Inferior parietal cortex (tissue), 1 donor: ENCODE results near the gene DPF1.
"Not testable (repeated sequence)": the region's sequence is repeated elsewhere in the genome, so short reads cannot be mapped to it uniquely, and the experiment has no call there.

ENCODE experiments used
- DNase-seq: peaks from one replicate; pipeline ENCODE4 v3.0.0-alpha.2; 2016; ENCODE audit errors: extremely low spot score

DPF1 gene

DNA sequence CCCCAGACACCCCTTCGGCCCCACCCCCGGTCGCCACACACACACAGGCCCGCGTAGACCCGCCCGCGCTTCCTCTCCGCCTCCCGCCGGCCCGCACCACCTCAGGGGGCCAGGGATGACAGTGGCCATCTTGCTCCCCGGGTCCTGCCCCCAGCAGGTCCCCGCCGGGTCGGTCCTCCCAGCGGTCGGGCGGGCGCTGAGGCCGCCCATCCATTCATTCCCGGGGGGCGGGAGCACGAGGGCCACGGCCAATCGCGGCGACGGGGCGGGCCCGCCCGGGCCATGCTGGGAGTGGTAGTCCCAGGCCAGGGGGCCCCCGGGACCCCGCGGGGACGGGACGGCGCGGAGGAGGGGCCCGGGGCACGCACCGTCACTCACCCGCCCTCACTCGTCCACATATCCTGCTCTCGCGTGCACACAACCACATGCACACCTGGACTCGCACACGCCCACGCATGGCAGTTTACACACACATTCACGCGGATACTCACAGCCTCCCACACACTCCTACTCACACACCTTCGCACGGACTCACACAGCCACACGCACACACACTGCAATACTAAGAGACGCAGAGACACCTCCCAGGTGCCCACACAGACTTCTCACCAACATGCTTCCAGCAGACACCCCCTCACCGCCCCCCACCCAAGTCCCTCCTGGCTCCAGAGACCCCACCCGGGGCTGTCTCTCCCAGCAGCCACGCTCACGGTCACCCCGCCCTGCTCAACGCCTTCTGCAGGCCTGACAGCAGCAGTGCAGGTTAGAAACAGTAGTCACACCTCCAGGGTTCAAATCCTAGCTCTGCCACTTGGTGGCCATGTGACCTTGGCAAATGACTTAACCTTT lies at the start of gene DPF1:
Gene DPF1 (minus strand): TSS at position 209 of the 849 bp plus-strand sequence. CDS start 80 bp downstream, at position 129.
- peak; percentile 65 for DNase-seq

DNA sequence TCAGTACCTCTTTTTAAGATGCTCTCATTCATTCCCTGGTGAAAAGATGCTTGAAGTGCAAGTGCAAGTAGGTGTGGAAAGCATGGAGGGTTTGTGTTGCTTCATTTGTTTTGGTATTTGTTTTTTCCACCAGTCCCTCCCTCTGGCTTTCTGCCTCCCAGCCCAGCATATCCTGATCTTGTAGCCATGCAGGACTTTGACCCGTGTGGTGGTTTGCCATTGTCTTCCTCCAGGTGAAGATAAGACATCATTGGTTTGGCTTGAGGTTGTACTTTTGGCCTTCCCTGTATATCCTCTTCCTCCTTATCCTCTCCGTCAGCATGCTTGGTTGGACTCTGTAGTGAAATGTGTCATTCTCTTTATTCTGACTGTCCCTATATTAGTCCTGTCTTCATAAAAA lies 49.5 kb upstream of the DPF1 start:
- DNase-seq = no peak

DNA sequence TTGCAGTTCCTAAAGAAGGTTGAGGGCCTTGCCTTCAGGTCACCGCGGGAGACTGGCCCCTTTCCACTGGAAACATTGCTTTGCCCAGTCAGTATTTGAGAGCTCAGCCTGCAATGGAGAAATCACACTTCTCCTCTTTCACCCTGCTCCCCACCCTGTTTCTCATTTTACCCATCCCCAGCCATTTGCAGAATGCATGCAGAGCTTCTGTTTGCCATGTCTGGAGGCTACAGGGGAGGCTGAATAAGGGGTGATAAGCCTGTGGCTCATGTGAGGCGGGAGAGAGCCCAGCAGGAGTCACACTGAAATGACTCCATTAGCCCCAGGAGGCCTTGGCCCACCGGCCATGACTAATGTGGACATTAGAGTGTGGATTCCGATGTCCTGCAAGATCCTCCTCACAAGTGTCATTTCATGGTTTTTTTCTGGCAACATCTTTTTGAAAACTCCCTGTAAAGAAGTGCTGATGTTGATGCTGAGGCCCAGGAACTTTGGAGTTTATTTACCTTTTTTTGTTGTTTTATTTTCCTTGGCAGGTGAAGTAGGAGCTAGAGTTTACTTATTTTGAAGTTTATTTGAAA lies 46.7 kb upstream of the DPF1 start:
- DNase-seq = no peak

DNA sequence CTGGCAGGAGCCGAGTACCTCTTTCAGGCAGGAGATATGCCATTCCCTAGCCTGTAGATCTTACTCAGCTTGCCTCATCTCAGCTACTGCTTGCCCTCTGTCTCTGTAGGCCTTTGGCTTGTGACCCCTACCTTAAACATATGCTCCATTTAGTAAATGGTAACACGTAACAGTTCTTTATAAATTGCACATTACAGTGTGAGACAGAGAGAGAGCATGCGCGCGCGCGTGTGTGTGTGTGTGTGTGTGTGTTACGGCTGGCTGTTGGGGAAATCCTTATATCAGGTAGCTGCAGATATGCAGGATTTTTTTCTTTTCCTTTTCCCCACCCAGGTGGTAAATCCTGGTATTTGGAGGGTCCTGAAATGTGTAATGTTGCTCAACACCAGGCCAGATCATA lies 44.5 kb upstream of the DPF1 start:
- DNase-seq = no peak

- no peak for DNase-seq
Observed at GRCh38 chr19:38267761-38268483, 43.9 kb upstream of the DPF1 start.

- DNase-seq = no peak
Observed at GRCh38 chr19:38266981-38267597, 43.1 kb upstream of the DPF1 start.

DNA sequence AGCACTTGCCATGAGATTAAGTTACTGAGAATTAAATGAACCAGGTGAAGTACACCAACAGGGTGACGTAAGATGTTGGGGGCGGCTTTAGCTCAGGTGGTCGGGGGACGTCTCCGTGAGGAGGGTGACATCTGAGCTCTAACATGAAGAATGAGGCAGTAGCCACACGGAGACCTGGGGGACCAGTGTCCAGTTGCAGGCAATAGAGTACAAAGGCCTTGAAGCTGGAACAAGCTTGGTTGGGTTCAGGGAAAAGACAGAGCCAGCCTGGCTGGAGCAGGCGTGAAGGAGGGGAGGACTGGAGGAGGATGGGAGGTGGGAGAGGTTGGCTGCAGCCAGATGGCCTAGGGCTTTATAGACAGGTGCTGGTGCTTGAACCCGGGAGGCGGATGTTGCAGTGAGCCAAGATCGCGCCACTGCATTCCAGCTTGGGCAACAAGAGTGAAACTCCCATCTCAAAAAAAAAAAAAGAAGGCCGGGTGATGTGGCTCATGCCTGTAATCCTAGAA lies 42.0 kb upstream of the DPF1 start:
- DNase-seq = no peak

GRCh38 chr19:38265213-38265861 lies 41.3 kb upstream of the DPF1 start:
- DNase-seq = no peak

- DNase-seq = no peak
Observed at GRCh38 chr19:38264486-38265212, 40.6 kb upstream of the DPF1 start, which contains the start of gene SPINT2. Gene SPINT2, plus strand, starts transcription at chr19:38264573. Its CDS starts 320 bp downstream, at chr19:38264893.

GRCh38 chr19:38263689-38264485 lies 39.9 kb upstream of the DPF1 start:
- DNase-seq = no peak

GRCh38 chr19:38262585-38263268 lies 38.7 kb upstream of the DPF1 start:
- no peak for DNase-seq

DNA sequence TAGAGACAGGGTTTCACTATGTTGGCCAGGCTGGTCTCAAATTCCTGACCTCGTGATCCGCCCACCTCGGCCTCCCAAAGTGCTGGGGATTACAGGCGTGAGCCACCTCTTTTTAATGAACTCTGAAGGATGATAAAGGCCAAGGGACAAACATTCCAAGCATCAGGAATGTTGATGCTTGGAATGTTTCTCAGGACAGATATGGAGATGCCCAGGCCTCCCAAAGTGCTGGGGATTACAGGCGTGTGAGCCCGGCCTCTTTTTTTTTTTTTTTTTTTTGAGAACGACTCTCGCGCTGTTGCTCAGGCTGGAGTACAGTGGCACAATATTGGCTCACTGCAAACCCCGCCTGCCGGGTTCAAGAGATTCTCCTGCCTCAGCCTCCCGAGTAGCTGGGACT lies 37.9 kb upstream of the DPF1 start:
- DNase-seq = not testable (repeated sequence)

- no peak for DNase-seq
Observed at GRCh38 chr19:38255383-38256014, 31.5 kb upstream of the DPF1 start.

DNA sequence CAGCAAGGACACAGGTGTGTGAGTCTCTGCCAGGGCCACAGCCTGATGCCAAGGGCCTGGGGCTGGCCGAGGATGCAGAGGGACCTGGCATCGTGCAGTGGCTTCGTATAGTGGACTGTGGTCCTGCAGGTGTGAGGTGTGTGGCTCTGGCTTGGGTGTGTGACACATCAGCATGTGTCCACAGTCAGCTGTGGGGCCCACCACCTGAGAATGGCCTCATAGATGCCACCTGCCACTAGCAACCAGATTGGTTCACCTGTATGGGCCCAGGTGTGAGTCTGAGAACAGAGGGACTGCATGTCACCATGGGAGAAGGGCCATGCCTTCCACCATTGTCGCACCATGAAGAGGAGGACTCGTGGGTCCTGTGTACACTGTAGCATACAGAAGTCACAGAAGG lies 29.8 kb upstream of the DPF1 start:
- DNase-seq = no peak

GRCh38 chr19:38252941-38253691 lies 29.1 kb upstream of the DPF1 start:
- DNase-seq = peak; percentile 74

GRCh38 chr19:38252385-38252784 lies 28.4 kb upstream of the DPF1 start:
- DNase-seq = no peak

GRCh38 chr19:38251564-38252051 lies 27.6 kb upstream of the DPF1 start:
- DNase-seq = no peak
